Caco-2 (cell line): Measurements from ENCODE around the gene RNH1. TPM values are rescaled to one million over a fixed set of nuclear protein-coding genes. Genes with fewer than 3 reads are reported as not detected.
A peak's percentile ranks its signal among the peaks of the same experiment; 100 is the strongest.

Experiments
- BruUV-seq: library from RNA; stranded (reverse); fragments of 400-500 nt; replicated peaks from 2 replicates; lab custom pipeline; 2021; lab: Mats Ljungman, UMichigan
- CTCF ChIA-PET: fragments of 300-600 bp; sonication (Branson Sonifier 250); formaldehyde crosslinking; loops from one replicate; lab custom pipeline; 2022; ENCODE audit warnings: antibody characterized with exemption; lab: Charles Lee
- POLR2A ChIA-PET: fragments of 300-600 bp; sonication (Branson Sonifier 250); formaldehyde crosslinking; loops from one replicate; lab custom pipeline; 2022; ENCODE audit warnings: antibody characterized with exemption; lab: Charles Lee
- DNase-seq, 2 experiments: peaks; one replicate each; pipeline versions ENCODE4 v3.0.0 to v3.0.0-alpha.2; 2020 to 2022
- H3K27me3 ChIP-seq: replicated peaks from 2 replicates; pipeline ENCODE4 v1.6.0; 2011; ENCODE audit warnings: low read length; ENCODE audit not compliant: control insufficient read depth, insufficient read depth
- H3K36me3 ChIP-seq: 2 replicates; pipeline ENCODE4 v1.5.1; 2011; ENCODE audit warnings: low read length; ENCODE audit not compliant: control insufficient read depth, insufficient read depth
- H3K4me1 ChIP-seq: fragments of 250-450 bp; sonication (Bioruptor Pico); 2 replicates; pipeline ENCODE4 v1.5.1; 2020; ENCODE audit warnings: mild to moderate bottlenecking
- H3K4me3 ChIP-seq: 2 replicates; pipeline ENCODE4 v1.5.1; 2011; ENCODE audit warnings: low read depth, mild to moderate bottlenecking, control low read depth, low read length
- H3K9me3 ChIP-seq: fragments of 250-450 bp; sonication (Bioruptor Pico); 2 replicates; pipeline ENCODE4 v1.5.1; 2020; ENCODE audit warnings: mild to moderate bottlenecking, moderate library complexity
- H3K27ac Mint-ChIP-seq: one replicate; pipeline ENCODE4 v1.8.0; 2022; ENCODE audit warnings: mixed read lengths; ENCODE audit not compliant: unreplicated experiment
- H3K27me3 Mint-ChIP-seq: one replicate; pipeline ENCODE4 v1.8.0; 2022; ENCODE audit warnings: mixed read lengths; ENCODE audit not compliant: insufficient read depth, unreplicated experiment
- H3K36me3 Mint-ChIP-seq: one replicate; pipeline ENCODE4 v1.8.0; 2022; ENCODE audit warnings: mild to moderate bottlenecking, mixed read lengths; ENCODE audit not compliant: insufficient read depth, unreplicated experiment
- H3K4me1 Mint-ChIP-seq: one replicate; pipeline ENCODE4 v1.8.0; 2022; ENCODE audit warnings: low read depth, mixed read lengths; ENCODE audit not compliant: unreplicated experiment
- H3K4me3 Mint-ChIP-seq: one replicate; pipeline ENCODE4 v1.8.0; 2022; ENCODE audit warnings: mild to moderate bottlenecking, moderate library complexity, mixed read lengths; ENCODE audit not compliant: unreplicated experiment
- H3K9me3 Mint-ChIP-seq: one replicate; pipeline ENCODE4 v1.8.0; 2022; ENCODE audit warnings: mixed read lengths; ENCODE audit not compliant: unreplicated experiment
- intact Hi-C: fragments of 100-400 bp; cut with micrococcal nuclease; formaldehyde crosslinking; loops from one replicate; pipeline ENCODE4 v1.10.0; 2022; ENCODE audit not compliant: unreplicated experiment
- total RNA-seq: library from RNA; stranded (reverse); gene quantifications from 2 replicates; pipeline ENCODE4 v1.2.3, GENCODE V29; 2022
- TF ChIP-seq, protein P1 (sequence below), 2 experiments: fragments of 200-600 bp in 1 of 2; IDR thresholded peaks; 1 replicate in 1 of 2; 2 replicates in 1 of 2; pipeline versions ENCODE4 v1.5.1 to v1.8.0; 2011 to 2022; ENCODE audit warnings: antibody characterized with exemption in 1 of 2, control low read depth in 1 of 2, inconsistent platforms in 1 of 2, low read depth in 1 of 2, low read length in 1 of 2, mild to moderate bottlenecking in 1 of 2, moderate library complexity in 1 of 2; ENCODE audit not compliant: insufficient read depth in 1 of 2, severe bottlenecking in 1 of 2, unreplicated experiment in 1 of 2

Gene RNH1
- total RNA-seq, 1 experiment from 2014 or later = 136 TPM

- Mint-ChIP-seq H3K9me3 (no peaks in the 10 kb centered on the region), H3K36me3 (peaks cover 28% of the 10 kb centered on the region), H3K4me3 (peak overlapping the region; percentile 7), H3K4me1 (peaks cover 10% of the 10 kb centered on the region), H3K27ac (no peak overlapping the region), H3K27me3 (no peaks in the 10 kb centered on the region)
- peaks cover 15% of the 10 kb centered on the region for H3K4me1 ChIP-seq
- POLR2A ChIA-PET = no interaction called here
- H3K4me3 ChIP-seq = no peak overlapping the region
- TF ChIP-seq, protein P1, sequence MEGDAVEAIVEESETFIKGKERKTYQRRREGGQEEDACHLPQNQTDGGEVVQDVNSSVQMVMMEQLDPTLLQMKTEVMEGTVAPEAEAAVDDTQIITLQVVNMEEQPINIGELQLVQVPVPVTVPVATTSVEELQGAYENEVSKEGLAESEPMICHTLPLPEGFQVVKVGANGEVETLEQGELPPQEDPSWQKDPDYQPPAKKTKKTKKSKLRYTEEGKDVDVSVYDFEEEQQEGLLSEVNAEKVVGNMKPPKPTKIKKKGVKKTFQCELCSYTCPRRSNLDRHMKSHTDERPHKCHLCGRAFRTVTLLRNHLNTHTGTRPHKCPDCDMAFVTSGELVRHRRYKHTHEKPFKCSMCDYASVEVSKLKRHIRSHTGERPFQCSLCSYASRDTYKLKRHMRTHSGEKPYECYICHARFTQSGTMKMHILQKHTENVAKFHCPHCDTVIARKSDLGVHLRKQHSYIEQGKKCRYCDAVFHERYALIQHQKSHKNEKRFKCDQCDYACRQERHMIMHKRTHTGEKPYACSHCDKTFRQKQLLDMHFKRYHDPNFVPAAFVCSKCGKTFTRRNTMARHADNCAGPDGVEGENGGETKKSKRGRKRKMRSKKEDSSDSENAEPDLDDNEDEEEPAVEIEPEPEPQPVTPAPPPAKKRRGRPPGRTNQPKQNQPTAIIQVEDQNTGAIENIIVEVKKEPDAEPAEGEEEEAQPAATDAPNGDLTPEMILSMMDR (IDR thresholded peaks at IDR 0.05; ENCODE audit: insufficient read depth in 1 of 2, low read depth in 1 of 2, low read length in 1 of 2, severe bottlenecking in 1 of 2, unreplicated experiment in 1 of 2) = no peak
- no TSS peak for BruUV-seq
- no peak for DNase-seq
- CTCF ChIA-PET = no interaction called here
- intact Hi-C loops = loop anchor here (5.0 kb wide), 1 partner anchor 55 kb away; the partner anchor contains the start of gene RNH1
- H3K36me3 ChIP-seq = no peaks in the 10 kb centered on the region
- no peaks in the 10 kb centered on the region for H3K27me3 ChIP-seq
- H3K9me3 ChIP-seq = no peaks in the 10 kb centered on the region
These were observed 54.8 kb downstream of the RNH1 start for GRCh38 chr11:452203-452744.

DNA sequence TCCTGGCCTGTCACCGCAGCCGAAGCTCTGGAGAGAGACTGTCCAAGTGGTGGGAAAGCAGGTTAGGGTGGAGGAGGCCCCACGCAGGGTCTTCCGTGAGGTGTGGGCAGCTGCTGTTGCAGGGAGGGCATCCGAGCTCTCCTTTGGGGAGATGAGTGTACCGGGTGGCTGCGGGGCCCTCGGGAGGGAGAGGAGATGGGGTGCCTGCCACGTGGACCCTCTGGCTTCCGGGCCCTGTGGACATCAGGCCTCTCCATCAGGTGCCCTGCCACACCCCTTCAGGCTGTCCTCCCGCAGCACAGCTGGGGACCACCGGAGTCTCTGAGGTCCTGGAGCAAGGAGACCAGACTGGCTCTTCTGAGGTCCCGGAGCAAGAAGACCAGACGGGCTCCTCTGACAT, 55.3 kb downstream of the RNH1 start:
- Mint-ChIP-seq H3K27ac (peak overlapping the region; percentile 84), H3K4me3 (peak overlapping the region; percentile 84), H3K27me3 (no peaks in the 10 kb centered on the region), H3K9me3 (no peaks in the 10 kb centered on the region), H3K36me3 (peaks cover 26% of the 10 kb centered on the region), H3K4me1 (peaks cover 11% of the 10 kb centered on the region)
- CTCF ChIA-PET = no interaction called here
- BruUV-seq = no TSS peak
- H3K36me3 ChIP-seq = no peaks in the 10 kb centered on the region
- POLR2A ChIA-PET = no interaction called here
- H3K4me3 ChIP-seq = peak overlapping the region; percentile 87
- H3K9me3 ChIP-seq = no peaks in the 10 kb centered on the region
- H3K27me3 ChIP-seq = no peaks in the 10 kb centered on the region
- intact Hi-C loops = loop anchor here (2.0 to 5.0 kb wide), 2 partner anchors 56 to 67 kb away; partner anchors contain the start of gene RNH1
- H3K4me1 ChIP-seq = peaks cover 18% of the 10 kb centered on the region
- TF ChIP-seq, protein P1 (IDR thresholded peaks at IDR 0.05; ENCODE audit: insufficient read depth in 1 of 2, low read depth in 1 of 2, low read length in 1 of 2, severe bottlenecking in 1 of 2, unreplicated experiment in 1 of 2) = no peak
- no peak for DNase-seq

- TF ChIP-seq, protein P1 (IDR thresholded peaks at IDR 0.05; ENCODE audit: insufficient read depth in 1 of 2, low read depth in 1 of 2, low read length in 1 of 2, severe bottlenecking in 1 of 2, unreplicated experiment in 1 of 2) = peak in 1 of 2 experiments; percentile 40
- Histone ChIP-seq H3K9me3 (no peaks in the 10 kb centered on the region), H3K4me1 (peaks cover 26% of the 10 kb centered on the region), H3K36me3 (no peaks in the 10 kb centered on the region), H3K4me3 (peak overlapping the region; percentile 87), H3K27me3 (no peaks in the 10 kb centered on the region)
- peak overlapping the region; percentile 84 for H3K4me3 Mint-ChIP-seq
- peak overlapping the region; percentile 84 for H3K27ac Mint-ChIP-seq
- peaks cover 20% of the 10 kb centered on the region for H3K36me3 Mint-ChIP-seq
- BruUV-seq = TSS peak; percentile 14
- no peaks in the 10 kb centered on the region for H3K27me3 Mint-ChIP-seq
- peak; percentile 82 to 84 for DNase-seq
- ChIA-PET POLR2A (no interaction called here), CTCF (interaction anchor here (0.9 to 4.3 kb wide), 6 partner anchors 9 to 164 kb away, joined by 3 to 43 read pairs (median 8); partner anchors contain the start of gene ANO9)
- intact Hi-C loops = loop anchor here (2.0 to 5.0 kb wide), 2 partner anchors 56 to 68 kb away; partner anchors contain the start of gene RNH1
- H3K9me3 Mint-ChIP-seq = no peaks in the 10 kb centered on the region
- H3K4me1 Mint-ChIP-seq = peaks cover 19% of the 10 kb centered on the region
These were observed 56.1 kb downstream of the RNH1 start for GRCh38 chr11:450809-451451.
